ENCODE measurements around the gene STARD7. TPM values are rescaled to one million over a fixed set of nuclear protein-coding genes. Genes with fewer than 3 reads are reported as not detected.

The STARD7 gene
- total and polyA plus RNA-seq, 10 of the 15 experiments (the other 5 are each of a cell fraction or from before 2014, with no cell fraction given): 85.4 to 237 (median 153) TPM

DNA sequence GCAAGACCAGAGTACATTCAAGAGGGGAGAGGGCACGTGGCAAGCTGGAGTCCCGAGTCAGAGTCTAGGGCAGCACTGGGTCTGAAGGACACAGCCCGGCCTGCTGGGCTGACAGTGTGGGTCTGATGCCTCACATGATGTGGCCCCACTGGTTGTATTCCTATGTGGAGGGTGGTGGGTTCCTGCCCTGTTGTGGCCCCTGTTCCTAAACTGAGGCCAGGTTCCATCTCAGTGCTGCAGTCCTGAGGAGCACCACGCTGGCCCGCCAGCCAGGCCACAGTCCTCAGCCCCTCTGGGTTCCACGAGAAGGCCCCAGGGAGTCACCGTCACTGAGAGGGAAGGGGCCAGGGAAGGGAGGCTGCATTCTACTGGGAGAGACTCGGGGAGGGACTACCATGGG is 43.9 kb upstream of the STARD7 start:
- Histone ChIP-seq H3K4me2 (ENCODE audit: control insufficient read depth, insufficient read depth) (no peak overlapping the region), H3K4me3 (no peak overlapping the region), H3K27ac (ENCODE audit: control insufficient read depth, insufficient read depth) (no peak overlapping the region), H3K79me2 (ENCODE audit: control insufficient read depth, insufficient read depth, low read length) (peaks cover 2% of the 10 kb centered on the region; the same call in 1 of the 2 replicates), H3K36me3 (ENCODE audit: control insufficient read depth in 2 of 2, insufficient read depth in 2 of 2, low read length in 1 of 2) (peaks cover 28 to 29% of the 10 kb centered on the region in 2 experiments), H3K9ac (ENCODE audit: control insufficient read depth, insufficient read depth, low read length) (no peak overlapping the region), H3K4me1 (ENCODE audit: control insufficient read depth, insufficient read depth, low read length) (peaks cover 6% of the 10 kb centered on the region), H3K27me3 (replicated peaks in 1 of 2; ENCODE audit: control insufficient read depth in 2 of 2, insufficient read depth in 2 of 2, low read length in 1 of 2) (no peaks in the 10 kb centered on the region), H3K9me3 (replicated peaks; ENCODE audit: control insufficient read depth, insufficient read depth, low read length) (no peaks in the 10 kb centered on the region), H4K20me1 (ENCODE audit: control insufficient read depth, insufficient read depth) (no peaks in the 10 kb centered on the region), H2AFZ (ENCODE audit: control insufficient read depth, low read depth, low read length) (no peak overlapping the region)
- ATAC-seq (no peak), FAIRE-seq (no peak), DNase-seq (ENCODE audit: low read depth, low spot score) (no peak)
- TF ChIP-seq ETV6 (conservative IDR thresholded peaks at IDR 0.05 in 1 of 2, IDR thresholded peaks at IDR 0.05 in 1 of 2; ENCODE audit: borderline replicate concordance in 1 of 2, low read depth in 1 of 2) (no peak), TCF7 (IDR thresholded peaks at IDR 0.05; ENCODE audit: borderline replicate concordance) (no peak), MYB (IDR thresholded peaks at IDR 0.05; ENCODE audit: borderline replicate concordance, low read depth, low read length) (no peak), RAD21 (IDR thresholded peaks at IDR 0.05; ENCODE audit: insufficient read depth, low read depth, low read length) (no peak), PAX8 (IDR thresholded peaks at IDR 0.05) (no peak)
- TF ChIP-seq, protein P1, sequence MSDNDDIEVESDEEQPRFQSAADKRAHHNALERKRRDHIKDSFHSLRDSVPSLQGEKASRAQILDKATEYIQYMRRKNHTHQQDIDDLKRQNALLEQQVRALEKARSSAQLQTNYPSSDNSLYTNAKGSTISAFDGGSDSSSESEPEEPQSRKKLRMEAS (IDR thresholded peaks at IDR 0.05; ENCODE audit: low read depth, low read length): no peak
- intact Hi-C loops (cut with micrococcal nuclease; ENCODE audit: unreplicated experiment): no loop called here
- WGBS (ENCODE audit: insufficient coverage, insufficient replicate concordance, low lambda C conversion rate, missing lambda C conversion rate): 84% methylated on average over 8 of the region's 8 CpGs
- ChIA-PET RAD21 (ENCODE audit: unreplicated experiment) (no interaction called here), CTCF (interaction anchor here (2.2 kb wide), 1 partner anchor 11 kb away, joined by 6 read pairs; no protein-coding TSS in a partner anchor), SMC1A (ENCODE audit: uncharacterized antibody, unreplicated experiment) (interaction anchor here (2.2 kb wide), 1 partner anchor 78 kb away, joined by 5 read pairs; no protein-coding TSS in a partner anchor), POLR2A (interaction anchor here (1.2 kb wide), 1 partner anchor 49 kb away, joined by 3 read pairs; no protein-coding TSS in a partner anchor)
- in situ Hi-C loops (cut with MboI): loop anchor here (25.0 kb wide), 1 partner anchor 240 kb away; no protein-coding TSS in a partner anchor
- BruUV-seq (replicated peaks): no TSS peak

Data from GM12878 (cell line).